HEK293T (cell line): ENCODE results near the gene CNIH3.

Source experiments
- FOXA1 ChIP-seq: fragments of 450-650 bp; IDR thresholded peaks from 2 replicates; pipeline ENCODE4 v1.6.1; 2016; ENCODE audit warnings: mild to moderate bottlenecking
- FOXK2 ChIP-seq: fragments of 450-650 bp; IDR thresholded peaks from 2 replicates; pipeline ENCODE4 v1.6.1; 2016; ENCODE audit warnings: mild to moderate bottlenecking
- FOXM1 ChIP-seq: fragments of 450-650 bp; IDR thresholded peaks from 2 replicates; pipeline ENCODE4 v1.6.1; 2017; ENCODE audit warnings: mild to moderate bottlenecking, borderline replicate concordance
- NFRKB ChIP-seq: fragments of 450-650 bp; IDR thresholded peaks from 2 replicates; pipeline ENCODE4 v1.6.1; 2016; ENCODE audit warnings: mild to moderate bottlenecking, moderate library complexity
- SP1 ChIP-seq: fragments of 450-650 bp; IDR thresholded peaks from 2 replicates; pipeline ENCODE4 v1.6.1; 2017

DNA sequence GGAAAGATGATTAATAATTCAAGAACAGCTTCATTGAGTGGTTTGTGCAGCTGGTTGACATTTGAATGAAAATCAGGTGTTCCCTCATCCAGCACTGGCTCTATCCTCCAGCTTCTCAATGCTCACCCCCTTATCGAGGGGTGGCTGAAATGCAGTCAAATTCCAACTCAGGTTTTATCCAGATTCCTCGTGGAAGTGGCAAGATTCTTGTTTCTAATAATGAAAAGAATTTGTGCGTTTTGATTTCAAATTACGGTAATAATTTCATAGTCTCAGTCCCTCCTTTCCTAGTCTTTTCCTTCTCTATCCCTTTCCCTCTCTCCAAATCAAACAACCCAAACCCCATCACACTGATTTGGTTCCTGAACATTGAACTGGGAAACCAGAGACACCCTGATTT is 3.1 kb downstream of the CNIH3 start:
- TF ChIP-seq SP1 (no peak), FOXK2 (no peak), FOXM1 (no peak), FOXA1 (no peak), NFRKB (no peak)
